Activated T-cell treated with anti-CD3 and anti-CD28 coated beads for 48 hours (primary cell): ENCODE measurements around the gene P2RX7.
A peak's percentile ranks its signal among the peaks of the same experiment; 100 is the strongest.
"Not testable (repeated sequence)": the region's sequence is repeated elsewhere in the genome, so short reads cannot be mapped to it uniquely, and the experiment has no call there.

Source experiments
- DNase-seq: peaks from one replicate; pipeline ENCODE4 v3.0.0-alpha.2; 2020; ENCODE audit warnings: low read depth

The P2RX7 gene

DNA sequence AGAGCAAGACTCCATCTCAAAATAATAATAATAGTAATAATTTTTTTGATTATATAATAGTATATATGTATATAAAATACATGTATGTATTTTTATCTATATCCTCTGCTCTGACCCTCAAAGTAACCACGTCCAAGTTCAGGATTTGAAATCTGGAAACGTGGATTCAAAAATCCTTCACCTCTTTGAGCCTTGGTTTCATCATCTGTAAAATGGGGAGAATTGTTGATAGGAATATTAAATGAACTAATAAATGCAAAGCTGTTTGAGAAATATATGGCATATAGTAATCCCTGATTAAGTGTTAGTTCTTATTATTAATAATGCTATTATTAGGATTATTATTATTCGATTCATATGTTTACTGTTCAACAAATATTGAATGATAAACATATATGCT is 2.6 kb downstream of the P2RX7 start:
- no peak for DNase-seq

DNA sequence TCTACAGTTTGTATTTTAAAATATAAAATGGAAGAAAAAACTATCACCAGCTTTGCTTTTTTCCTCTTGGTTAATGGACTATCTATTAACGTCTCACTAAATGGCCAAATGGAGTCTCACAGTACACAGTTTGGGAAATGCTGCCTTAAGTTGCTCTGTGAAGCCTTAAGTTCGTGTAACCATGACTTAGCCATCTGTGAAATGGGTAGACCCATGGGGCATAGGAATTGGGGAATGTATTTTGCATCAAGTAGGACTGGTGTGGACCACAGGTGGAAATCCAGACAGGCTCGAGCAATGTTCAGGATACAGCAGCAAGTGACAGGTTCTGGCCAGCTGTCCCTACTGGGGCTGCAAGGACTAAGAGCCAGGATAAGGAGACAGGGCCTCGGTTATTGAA is 4.8 kb downstream of the P2RX7 start:
- DNase-seq = no peak

DNA sequence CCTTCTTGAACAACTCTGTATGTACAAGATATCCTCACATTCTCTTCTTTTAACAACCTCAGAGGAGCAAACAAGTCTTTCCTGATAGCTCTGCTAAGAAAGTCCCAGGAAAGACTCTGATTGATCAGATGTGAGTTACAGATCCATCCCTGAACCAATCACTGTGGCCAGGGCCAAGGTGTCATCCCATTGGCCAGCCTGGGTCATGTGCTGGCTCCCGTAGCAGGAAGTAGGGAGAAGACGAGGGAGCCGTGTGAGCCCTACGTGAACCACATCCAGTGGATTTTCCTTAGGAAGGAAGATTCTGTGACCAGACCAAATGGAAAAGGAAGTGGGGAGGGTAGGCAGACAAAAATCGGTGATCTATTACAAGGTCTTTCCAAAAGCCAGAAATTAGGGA is 5.6 kb downstream of the P2RX7 start:
- no peak for DNase-seq

DNA sequence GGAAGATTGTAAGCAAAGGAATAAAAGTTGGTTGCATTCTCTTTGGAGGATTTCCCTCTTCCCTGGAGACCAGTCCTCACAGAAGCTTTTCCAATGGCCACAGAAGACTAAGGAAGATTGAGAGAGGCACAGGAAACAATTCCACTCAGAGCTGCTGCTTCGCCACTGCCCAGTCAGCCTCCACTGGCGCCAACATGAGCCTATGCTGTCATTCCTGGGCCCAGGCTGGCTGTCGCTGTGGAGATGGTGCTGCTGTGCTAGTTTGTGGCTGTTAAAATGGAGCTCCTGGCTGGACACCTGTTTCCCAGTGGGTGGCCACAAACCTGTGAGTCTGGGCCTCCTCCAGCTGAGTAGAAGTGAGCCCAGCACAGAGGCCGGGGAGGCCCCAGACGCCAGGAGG is 6.6 kb downstream of the P2RX7 start:
- DNase-seq = no peak

DNA sequence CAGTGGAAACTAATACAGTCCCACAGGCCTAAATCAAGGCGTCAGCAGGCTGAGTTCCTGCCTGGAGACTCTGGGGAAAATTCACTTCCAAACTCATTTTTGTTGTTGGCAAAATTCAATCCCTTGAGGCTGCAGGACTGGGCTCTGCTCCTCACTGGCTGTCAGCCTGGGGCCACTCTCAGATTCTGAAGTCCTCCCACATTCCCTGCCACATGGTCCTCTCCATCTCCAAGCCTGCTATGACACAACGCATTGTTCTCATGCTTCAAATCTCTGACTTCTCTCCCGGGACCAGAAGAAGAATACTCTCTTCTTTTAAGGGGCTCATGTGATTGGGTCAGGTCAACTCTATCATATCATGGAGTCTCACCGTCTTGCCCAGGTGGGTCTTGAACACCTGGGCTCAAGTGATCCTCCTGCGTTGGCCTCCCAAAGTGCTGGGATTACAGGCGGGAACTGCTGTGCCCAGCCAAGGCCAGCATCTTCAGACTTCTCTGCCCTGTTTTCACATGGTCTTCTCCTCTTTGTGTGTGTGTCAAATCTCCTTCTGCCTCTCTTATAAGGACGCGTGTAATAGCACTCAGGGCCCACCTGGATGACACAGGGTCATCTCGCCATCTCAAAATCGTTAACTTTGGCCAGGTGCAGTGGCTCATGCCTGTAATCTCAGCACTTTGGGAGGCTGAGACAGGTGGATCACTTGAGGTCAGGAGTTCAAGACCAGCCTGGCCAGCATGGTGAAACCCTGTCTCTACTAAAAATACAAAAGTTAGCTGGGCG is 9.7 kb downstream of the P2RX7 start:
- DNase-seq = no peak

DNA sequence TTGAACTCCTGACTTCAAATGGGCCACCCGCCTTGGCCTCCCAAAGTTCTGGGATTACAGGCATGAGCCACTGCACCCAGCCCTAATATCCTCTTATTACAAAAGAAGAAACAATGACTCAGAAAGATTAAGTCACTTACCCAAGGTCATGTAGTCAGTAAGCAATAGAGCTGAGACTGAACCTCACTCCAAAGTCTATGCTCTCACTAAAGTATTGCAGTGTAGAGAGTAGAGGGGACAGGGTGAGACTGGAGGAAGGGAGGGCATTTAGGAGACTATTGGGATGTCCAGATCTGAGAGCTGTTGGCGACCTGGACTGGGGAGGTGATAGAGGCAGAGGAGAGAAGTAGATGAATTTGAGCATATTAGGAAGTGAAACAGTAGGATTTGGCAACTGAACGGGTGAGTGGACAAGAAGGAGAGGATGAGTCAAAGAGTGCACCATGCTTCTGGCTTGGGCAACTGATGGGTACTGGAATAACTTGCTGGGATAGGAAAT is 11.8 kb downstream of the P2RX7 start:
- DNase-seq = no peak

DNA sequence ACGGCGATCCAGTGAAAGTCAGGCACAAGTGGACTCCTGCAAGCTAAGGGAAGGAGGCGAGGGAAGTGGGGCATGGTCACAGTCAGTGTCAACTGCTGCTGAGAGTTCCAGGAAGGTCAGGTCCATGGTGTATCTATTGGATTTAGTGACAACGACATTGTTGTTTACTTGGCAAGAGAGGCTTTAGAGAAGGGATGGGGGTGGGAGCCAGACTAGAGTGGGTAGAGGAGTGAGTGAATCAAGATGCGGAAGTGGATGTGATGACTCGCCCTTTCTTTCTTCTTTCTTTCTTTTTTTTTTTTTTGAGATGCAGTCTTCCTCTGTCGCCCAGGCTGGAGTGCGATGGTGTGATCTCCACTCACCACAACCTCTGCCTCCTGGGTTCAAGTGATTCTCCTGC is 12.5 kb downstream of the P2RX7 start:
- DNase-seq = peak; percentile 21

DNA sequence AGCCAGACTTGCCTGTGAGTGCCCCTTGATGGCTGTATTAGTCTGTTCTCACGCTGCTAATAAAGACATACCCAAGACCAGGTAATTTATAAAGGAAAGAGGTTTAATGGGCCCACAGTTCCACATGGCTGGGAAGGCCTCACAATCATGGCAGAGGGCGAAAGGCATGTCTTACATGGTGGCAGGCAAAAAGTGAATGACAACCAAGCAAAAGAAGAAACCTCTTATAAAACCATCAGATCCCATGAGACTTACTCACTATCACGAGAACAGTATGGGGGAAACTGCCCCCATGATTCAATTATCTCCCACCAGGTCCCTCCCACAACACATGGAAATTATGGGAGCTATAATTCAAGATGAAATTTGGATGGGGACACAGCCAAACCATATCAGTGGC is 16.6 kb downstream of the P2RX7 start:
- DNase-seq = not testable (repeated sequence)

DNA sequence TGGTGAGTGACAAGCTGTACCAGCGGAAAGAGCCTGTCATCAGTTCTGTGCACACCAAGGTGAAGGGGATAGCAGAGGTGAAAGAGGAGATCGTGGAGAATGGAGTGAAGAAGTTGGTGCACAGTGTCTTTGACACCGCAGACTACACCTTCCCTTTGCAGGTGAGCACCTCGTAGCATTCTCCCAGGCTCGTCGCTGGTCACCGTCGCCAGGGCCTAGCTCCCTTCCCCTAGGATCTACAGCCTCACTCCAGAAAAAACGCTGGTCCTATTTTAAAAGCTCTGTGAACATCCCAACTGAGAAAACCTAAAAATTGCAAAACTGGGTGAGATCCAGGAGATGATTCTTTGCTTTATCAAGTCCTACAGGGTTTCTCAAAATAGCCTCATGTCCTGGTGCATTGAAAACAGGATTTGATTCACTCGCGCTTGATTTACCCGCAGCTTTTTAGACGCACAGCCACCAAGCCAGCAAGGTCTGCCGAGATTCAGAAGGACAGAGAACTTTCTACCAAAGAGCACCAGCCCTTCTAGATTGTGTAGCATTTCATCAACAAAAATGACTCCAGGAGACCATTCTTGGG is 22.2 kb downstream of the P2RX7 start:
- no peak for DNase-seq

DNA sequence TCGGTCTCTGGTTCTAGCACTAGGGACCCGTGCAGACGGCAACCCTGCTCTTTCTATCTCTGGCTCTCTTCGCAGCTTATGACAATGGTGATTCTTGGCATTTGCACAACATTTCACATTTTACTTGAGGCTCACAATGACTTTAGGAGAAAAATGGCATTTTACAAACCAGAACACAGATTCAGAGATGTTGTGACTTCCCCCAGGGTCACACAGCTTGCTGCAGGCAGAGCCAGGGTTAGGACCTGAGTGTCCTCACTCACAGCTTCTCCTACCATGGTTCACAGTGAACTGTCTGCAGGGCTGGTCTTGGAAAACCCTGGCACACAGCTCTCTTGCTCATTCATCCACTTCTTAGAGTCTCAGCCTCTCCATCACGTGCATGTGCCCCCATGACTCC is 23.7 kb downstream of the P2RX7 start:
- DNase-seq = no peak

DNA sequence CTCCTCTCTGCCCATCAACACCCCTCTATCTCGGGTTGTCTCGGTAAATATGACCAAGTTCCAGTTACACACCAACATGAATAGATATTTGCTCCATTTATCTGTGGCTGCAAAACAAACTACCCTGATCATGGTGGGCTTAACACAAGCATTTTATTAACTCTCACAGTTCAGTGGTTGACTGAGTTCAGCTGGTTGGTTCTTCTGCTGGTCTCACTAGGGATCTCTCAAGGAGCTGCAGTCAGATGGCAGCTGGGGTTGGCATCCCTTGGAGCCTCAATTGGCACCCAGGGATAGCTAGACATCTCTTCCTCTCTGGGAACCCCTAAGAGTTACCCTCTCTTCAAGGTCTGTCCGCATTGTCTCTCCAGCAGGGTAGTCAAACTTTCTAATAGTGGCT is 25.4 kb downstream of the P2RX7 start:
- no peak for DNase-seq

DNA sequence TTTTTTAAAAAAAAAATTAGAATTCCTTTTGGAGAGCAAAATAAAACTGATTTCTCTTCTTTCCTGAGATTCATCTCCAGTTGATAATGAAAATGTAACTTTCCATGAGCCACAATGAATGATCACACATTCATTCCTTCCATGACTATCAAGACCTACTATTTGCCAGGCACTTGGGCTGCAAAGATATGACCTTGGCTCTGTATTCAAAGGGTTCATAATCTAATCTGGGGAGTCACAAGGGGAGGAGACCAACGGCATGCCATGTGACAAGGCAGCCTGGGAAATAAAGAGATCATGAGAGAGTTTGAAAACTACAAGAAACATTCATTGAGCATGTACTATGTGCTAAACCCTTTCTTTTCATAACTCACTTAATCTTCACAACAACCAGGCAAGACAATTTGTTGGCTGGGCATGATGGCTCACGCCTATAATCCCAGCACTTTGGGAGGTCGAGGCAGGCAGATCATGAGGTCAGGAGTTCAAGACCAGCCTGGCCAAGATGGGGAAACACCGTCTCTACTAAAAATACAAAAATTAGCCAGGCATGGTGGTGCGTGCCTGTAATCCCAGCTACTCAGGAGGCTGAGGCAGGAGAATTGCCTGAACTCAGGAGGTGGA is 26.2 kb downstream of the P2RX7 start:
- DNase-seq = not testable (repeated sequence)

DNA sequence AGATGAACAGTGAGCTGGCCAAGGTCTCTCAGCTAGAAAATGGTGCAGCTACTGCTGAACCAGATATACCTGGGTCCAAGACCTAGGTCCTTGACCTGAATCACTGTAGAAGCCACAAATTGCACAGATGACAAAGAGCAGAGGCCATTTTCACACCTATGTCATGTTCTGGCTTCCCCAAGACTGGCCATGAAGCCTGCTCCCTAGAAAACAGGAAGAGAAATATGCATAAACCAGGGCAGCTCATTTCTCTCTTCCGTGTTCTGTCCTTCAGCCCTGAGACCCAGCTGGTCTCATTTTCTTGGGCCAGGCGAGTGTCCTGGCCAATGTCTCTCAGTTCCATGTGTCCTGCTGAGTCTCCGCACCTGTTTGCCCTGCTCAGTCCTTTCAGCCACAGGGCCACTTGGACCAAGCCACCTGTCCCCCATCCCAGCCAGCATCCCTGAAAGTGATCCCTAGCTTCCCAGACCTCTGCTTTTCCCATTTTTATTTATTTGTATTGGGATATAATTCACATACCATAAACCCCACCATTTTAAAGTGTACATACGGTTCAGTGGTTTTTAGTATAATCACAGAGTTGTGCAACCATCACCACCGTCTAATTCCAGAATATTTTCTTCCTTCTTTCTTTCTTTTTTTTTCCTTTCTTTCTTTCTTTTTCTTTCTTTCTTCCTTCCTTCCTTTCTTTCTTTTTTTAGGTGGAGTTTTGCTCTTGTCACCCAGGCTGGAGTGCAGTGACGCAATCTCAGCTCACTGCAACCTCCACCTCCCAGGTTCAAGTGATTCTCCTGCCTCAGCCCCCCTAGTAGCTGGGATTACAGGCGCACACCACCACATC is 27.0 kb downstream of the P2RX7 start:
- DNase-seq = no peak

DNA sequence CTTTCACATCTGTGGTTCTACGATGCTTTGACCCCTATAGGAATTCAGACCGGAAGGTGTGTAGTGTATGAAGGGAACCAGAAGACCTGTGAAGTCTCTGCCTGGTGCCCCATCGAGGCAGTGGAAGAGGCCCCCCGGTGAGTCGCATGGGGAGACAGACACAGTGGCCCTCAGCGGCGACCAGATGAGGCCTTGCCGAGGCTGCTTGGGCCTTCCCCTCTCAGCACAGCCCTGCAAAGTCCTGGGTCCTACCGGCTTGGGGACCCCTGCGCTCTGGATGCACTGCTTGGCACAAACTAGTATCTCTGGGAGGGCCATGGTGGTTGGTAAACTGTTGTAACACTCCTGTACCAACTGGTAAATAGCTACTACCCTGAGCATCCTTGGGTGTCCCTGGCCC is 29.7 kb downstream of the P2RX7 start:
- no peak for DNase-seq

DNA sequence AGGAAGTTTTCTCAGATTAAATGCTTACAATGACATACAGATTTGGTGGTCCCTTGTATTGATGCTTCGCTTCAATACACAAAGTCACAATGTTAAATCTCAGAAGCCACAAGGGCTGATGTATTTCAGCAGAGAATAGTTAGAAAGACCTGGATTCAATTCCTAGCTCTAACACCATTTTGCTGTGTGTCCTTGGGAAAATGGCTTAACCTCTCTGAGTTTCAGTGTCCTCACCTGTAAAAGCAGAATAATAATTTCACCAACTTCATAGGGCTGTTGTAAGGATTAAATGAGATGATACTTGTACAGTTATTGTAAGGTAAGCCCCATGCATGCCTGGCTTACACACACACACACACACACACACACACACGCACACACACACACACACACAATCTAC is 30.3 kb downstream of the P2RX7 start:
- no peak for DNase-seq

DNA sequence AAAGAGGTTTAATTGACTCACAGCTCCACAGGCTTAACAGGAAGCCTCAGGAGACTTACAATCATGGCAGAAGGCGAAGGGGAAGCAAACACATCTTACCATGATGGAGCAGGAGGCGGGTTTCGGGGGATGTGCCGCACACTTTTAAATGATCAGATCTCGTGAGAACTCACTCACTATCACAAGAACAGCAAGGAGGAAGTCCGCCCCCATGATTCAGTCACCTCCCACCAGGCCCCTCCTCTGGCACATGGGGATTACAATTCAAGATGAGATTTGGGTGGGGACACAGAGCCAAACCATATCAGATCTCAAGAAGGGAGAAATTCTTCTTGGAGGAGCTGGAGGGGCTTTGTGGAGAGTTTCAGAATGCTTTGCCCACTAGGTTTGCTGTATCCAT is 32.2 kb downstream of the P2RX7 start:
- DNase-seq = not testable (repeated sequence)

DNA sequence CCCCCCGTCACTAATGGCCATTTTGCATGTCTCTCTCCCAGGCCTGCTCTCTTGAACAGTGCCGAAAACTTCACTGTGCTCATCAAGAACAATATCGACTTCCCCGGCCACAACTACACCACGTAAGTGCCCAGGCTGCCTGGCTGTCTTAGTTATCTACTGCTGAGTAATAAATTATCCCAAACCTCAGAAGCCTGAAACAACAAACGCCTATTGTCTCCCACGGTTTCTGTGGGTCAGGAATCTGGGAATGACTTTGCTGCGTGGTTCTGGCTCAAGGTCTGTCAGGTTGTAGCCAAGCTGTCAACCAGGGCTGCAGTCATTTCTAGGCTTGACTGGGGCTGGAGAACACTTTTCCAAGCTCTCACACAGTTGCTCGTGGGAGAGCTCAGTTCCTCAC is 32.6 kb downstream of the P2RX7 start:
- DNase-seq = no peak

DNA sequence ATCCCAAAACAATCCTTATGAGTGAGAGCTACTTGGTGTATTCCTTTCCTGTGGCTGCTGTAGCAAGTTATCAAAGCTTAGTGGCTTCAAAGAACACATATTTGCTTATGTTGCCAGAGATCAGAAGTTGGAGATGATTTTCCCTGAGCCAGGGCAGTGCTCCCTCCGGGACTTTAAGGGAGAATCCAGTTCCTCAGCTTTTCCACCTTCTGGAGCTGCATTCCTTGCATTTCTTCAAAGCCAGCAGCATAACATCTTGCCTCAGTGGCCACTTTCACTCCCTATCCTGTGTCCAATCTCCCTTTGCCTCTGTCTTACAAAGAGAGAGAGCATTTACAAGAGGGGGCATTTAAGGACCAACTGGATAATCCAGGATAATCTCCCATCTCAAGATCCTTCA is 33.7 kb downstream of the P2RX7 start:
- DNase-seq = no peak

DNA sequence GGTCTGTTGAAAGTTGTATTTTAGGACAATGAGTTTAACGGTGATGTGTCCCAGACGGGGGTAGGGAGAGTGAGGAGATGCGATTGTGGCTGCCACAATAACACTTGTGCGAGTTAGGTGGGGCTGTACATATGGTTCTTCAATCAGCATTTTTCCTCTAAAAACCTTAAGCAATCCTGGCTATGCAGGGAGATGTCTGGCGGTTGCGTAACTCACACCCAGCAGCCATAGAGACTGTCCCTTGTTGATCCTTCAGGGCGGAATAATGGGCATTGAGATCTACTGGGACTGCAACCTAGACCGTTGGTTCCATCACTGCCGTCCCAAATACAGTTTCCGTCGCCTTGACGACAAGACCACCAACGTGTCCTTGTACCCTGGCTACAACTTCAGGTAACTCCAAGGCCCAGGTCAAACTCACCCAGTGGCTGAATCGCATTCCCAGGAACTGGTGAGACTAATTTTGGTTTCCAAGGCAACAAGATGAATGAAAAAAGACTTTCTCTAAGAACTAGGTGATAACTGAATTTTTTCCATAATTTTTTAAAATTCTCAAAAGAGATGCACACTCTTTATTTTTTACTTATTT is 34.6 kb downstream of the P2RX7 start:
- no peak for DNase-seq

DNA sequence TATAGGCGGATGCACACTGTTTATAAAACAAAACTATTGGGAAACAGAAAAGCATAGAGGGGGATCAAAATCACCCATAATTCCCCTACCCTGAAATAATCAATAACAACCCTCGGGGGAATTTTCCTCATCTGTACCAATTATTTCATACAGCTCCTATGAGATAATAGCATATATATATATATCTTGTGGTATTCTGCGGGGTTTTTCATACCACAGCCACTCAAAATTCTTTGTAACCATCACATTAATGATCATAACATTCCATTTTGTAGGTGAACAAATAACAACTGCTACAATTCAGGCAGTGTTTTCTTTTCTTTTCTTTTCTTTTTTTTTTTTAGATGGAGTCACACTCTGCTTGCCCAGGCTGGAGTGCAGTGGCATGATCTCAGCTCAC is 35.3 kb downstream of the P2RX7 start:
- no peak for DNase-seq

DNA sequence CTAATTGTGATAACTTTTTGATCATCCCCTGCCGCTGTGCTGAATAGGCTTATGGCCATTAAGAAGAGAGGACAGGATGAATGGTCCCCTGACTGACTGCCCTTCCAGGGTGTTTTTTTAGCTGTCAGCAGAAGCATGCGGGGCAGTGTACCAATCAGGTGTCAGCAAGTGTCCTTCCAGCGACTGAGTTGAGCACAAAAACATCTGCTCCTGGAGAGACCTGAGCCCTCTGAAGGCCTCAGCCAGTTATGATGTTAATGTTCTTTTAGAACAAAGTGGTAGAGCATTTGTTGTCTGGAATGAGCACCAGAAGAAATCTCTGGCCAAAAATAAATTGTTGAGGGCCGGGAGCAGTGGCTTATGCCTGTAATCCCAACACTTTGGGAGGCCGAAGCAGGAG is 37.5 kb downstream of the P2RX7 start:
- DNase-seq = no peak

DNA sequence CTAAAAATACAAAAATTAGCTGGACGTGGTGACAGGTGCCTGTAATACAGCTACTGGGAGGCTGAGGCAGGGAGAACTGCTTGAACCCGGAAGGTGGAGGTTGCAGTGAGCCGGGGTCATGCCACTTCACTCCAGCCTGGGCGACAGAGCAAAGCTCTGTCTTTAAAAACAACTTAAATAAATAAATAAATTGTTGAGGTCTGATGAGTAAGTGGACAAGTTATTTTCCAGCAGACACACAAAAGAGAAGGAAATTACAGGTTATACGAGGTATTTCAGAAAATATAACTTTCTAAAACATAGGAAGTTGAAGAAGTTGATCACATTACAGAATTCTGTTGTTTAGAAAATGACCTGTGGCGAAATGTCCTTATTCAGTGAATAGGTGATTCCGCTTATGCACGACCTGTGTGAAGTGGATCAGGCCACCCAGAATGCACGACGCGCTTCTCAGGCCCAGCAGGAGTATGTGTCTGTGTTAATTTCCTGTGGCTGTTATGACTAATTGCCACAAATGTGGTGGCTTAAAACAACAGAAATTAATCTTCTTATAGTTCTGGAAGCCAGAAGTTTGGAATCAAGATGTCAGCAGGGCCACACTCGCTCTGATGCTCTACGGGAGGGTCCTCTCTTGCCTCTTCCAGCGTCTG is 38.1 kb downstream of the P2RX7 start:
- no peak for DNase-seq
